CD4-positive, alpha-beta T cell treated with Interleukin-17A for 1 hour (primary cell): ENCODE data around the gene EHD4.

Source experiments
- DNase-seq: peaks from one replicate; pipeline ENCODE4 v3.0.0-alpha.2; 2020

The EHD4 gene

GRCh38 chr15:41915255-41915994 is 56.9 kb downstream of the EHD4 start:
- DNase-seq = no peak

DNA sequence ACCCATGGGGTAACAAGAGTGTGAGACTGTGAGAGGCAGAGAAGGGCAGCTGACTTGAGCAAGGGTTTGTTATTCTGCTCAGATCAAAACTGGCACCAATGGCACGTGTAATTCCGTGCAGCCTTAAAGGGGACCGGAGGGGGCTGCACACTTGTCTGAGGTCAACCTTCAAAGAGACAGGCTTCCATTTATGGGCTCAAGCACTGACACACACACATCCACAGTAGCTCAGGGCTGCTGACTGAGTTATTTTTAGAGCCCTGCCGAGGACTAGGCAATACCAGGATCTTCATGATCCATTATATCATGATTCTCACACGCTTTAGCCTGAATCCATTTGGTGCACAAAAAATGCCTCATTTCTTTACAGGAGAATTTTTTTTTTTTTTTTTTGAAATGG is 57.9 kb downstream of the EHD4 start:
- no peak for DNase-seq

DNA sequence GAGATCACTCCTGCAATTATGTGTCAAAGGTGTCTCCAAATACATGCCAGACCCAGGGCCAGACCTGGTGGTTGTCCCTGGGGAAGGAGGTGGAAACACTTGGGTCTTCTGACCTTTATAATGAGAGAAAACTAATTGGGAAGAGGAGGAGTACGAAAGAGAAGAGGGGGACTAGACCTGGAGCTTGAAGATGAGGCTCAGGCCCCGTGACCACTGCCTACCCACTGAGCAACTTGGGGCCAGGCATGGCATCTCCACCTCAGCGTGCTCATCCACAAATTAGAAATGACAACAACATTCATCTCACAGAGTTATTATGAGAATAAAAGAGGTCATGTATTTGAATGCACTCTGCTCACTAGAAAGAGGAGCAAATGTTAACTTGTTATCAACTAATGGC is 59.1 kb downstream of the EHD4 start:
- no peak for DNase-seq

GRCh38 chr15:41911691-41912345 is 60.5 kb downstream of the EHD4 start:
- DNase-seq = no peak

- DNase-seq = no peak
These were observed 63.5 kb downstream of the EHD4 start for GRCh38 chr15:41908736-41909461.

DNA sequence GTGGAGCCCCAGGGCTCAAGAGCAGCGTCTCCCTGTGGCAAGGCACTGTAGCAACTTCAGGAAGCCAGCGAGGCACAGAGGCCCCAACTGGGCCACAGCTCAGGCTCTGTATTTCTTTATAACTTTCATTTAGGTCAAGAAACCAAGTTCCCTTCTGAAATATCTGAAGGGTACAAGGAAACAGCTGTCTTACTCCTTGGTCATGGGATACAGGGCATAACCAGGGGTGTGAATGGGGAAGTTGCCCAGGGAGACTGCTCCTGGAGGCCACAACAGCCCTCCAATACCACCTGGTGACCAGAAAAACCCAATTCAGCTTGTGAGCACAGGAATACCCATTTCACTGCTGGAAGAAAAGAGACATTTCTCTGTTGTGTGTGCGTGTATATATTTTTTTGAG is 65.2 kb downstream of the EHD4 start:
- DNase-seq = no peak

GRCh38 chr15:41906608-41907007 is 65.7 kb downstream of the EHD4 start:
- no peak for DNase-seq

GRCh38 chr15:41905036-41905793 is 67.1 kb downstream of the EHD4 start:
- no peak for DNase-seq

DNA sequence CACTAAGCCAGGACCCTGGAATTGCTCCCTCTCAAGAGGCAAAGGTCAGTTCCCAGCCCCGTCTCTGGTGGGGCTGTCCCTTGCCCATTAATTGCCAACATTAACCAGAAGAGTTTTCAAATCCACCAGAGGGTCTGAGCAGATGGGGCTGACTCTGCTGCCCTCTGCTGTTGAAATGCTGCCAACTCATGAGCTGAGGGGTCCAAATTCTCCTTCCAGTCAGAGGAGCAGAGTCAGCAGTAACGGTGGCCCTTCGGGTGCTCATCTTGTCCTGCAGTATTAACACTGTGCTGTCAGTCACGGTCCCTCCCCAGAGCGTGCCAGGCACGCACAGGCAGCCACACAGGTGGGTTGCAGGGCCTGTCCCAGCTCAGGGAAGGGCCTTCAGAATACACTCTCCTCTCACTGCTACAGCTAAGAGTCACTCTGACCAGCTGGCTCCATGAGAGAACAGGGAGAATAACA is 67.8 kb downstream of the EHD4 start:
- DNase-seq = peak; percentile 81

GRCh38 chr15:41903782-41904181 is 68.6 kb downstream of the EHD4 start:
- DNase-seq = no peak

GRCh38 chr15:41901431-41901830 is 70.9 kb downstream of the EHD4 start:
- no peak for DNase-seq

GRCh38 chr15:41900526-41901380 is 71.6 kb downstream of the EHD4 start:
- no peak for DNase-seq

DNA sequence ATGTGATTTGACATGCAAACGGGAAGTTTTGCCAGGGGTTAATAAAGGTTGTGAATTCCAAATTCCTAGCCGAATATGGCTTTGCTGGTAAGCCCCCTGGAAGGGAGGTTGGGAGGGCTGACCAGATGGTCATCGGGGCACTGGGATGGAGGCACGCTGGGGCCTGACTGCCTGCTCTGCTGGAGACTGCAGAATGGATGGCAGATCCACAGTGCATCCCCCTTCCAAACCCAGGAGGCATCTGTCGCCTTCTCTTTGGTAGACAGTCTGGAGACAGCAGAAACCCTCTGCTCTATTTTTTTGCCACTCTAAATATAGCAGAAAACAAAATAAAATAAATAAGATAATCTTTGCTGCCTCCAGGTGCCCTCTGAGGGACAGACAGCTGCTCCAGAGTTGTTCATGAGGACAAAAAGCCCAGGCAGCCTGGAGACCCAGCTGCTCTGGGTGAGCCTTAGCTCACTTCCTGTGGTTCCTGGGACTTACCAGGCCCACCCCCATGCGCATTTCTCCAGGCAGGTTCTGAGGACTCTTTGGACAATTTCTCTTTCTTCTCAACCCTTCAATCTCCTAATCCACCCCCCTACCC is 72.4 kb downstream of the EHD4 start:
- DNase-seq = no peak

- no peak for DNase-seq
These were observed 75.0 kb downstream of the EHD4 start for GRCh38 chr15:41897363-41897799.

- DNase-seq = no peak
These were observed 75.8 kb downstream of the EHD4 start for GRCh38 chr15:41896566-41896965.

DNA sequence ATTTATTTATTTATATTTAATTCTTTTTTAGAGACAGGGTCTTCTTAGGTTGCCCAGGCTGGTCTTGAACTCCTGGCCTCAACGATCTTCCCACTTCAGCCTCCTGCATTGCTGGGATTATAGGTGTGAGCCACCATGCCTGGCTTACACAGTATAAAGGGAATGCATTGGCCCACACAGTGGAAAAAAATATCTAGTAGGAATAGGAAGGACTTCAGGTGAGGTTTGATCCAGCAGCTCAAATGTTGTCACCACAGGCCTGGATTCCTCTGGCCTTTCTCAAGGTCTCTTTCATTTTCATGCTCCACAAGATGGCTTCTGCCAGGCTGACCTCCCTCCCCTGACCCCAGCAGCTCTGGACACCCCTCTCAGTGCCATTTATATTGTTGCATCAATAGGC is 76.4 kb downstream of the EHD4 start:
- DNase-seq = no peak

DNA sequence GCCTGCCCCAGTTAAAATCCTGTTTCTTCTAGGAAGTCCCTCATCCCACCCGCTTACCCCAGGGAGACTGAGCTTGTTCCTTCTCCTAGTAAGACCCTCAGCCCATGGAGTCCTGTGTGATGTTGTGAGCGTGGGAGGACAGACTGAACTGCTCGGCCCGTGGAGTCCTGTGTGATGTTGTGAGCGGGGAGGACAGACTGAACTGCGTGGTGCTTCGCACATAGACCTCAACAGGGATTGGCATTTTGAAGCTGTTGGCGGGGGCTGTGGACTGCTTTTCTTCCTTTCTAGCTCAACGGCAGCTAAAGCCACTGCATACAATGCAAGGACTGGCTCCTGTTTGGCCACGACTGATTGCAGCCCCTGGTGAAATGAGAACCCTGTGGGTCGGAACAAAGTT is 76.9 kb downstream of the EHD4 start:
- DNase-seq = no peak

DNA sequence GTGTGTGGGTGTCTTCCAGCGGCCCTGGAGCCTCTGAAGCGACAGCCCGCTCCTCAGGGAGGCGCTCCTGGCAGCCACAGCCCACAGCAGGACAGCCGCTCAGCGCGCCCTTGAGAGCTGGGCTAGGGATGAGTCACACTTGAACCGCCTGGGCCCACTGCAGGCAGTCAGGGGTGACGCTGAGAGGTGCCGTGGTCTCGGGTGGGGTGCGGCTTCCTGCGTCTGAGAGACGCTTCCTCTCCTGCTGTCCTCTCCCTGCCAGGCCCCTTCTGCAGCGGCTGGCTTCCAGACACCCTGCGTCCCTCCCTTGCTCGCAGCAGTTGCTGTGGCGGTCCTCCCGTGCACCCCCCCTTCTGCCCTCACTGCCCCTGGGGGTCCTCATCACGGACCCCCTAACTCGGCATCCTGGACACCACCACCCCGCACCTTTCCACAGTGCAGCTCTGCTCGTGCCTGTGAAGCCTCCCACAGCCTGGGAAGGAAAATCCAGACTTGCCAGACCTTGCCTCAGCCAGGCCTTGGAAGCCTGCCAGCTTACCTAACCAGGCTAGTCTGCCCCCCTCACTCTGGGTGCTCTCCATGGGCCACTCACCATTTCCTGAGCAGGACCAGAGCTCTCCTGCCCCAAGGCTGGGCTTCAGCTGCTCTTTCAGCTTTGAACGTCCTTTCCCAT is 77.4 kb downstream of the EHD4 start:
- peak; percentile 91 for DNase-seq

DNA sequence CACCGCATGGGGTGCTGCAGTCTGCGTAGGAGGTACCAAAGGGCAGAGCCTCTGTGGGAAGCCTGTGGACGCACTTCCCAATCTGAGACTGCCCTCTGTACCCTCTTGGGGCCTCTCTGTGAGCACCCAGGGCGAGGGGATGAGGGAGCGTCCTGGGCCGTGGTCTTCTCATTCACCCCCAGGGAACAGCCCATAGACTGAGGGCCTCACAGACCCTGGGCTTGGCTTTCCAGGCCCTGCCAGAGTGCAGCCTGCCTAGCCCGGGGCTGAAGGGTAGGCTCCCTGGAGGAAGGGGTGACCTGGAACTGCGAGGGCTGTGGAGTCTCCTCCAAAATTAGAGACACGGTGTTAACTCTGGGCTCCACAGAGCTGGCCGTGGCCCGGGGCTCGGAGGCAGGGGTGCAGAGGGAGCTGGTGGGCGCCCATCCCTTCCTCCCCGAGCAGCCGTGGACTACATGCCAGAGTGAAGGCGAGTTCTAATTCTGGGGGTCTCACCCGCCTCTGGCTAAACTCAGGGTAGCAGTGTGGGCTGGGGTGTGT is 78.0 kb downstream of the EHD4 start:
- DNase-seq = no peak

DNA sequence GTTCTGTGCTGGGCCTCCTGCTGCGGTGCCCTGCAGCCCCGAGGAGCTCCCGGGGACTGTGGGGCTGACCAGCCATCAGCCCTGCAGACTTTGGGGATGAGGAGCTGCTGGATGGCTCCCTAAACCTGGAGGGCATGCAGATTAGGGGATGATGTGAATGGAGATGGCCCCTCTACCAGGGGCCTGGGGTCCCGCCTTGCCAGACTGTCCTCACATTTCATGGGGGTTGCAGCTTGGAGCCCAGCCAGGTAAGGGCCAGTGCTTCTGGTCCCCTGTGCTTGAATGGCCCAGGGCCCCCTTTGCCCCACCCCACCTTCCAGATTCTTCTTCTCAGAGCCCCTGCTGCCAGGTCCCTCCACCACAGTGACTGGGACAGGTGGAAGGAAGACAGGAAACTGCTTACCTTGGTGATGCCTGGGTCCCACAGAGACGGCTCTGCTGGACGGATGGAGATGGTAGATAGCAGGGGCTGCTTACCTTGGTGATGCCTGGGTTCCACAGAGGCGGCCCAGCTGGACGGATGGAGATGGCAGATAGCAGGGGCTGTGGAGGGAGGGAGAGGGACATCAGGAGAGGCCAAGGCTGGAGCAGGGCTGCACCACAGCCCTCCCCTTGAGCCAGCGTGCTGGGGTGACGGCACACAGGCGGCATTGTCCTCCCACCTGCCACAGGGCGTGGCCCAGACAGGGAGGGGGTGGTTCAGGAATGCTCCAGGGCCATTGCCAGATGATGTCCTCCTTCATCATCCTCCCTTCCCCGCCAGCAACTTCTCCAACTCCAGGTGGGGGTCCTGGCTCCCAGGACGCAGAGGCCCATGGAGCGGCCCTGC is 78.7 kb downstream of the EHD4 start, which contains the start of gene SPTBN5:
Gene SPTBN5, minus strand, starts transcription at position 632 of the 829 bp plus-strand sequence. Its CDS starts 556 bp downstream, at position 76.
- no peak for DNase-seq
